CD14-positive monocyte (primary cell): ENCODE data around the gene WDR89. TPM values are rescaled to one million over a fixed set of nuclear protein-coding genes. Genes with fewer than 3 reads are reported as not detected.
"Not testable (repeated sequence)": the region's sequence is repeated elsewhere in the genome, so short reads cannot be mapped to it uniquely, and the experiment has no call there.

Experiments
- DNase-seq, 3 donors: peaks; one replicate each; pipeline ENCODE4 v3.0.0-alpha.2; 2011 to 2022
- H2AFZ ChIP-seq: 2 replicates; pipeline ENCODE4 v1.6.0; 2012; ENCODE audit warnings: mild to moderate bottlenecking, low read depth, low read length, inconsistent platforms; ENCODE audit not compliant: insufficient read depth, poor library complexity, severe bottlenecking
- H3K27ac ChIP-seq, 2 donors: 1 replicate in 1 of 2; 2 replicates in 1 of 2; pipeline ENCODE4 v1.5.1; 2012 to 2013; ENCODE audit warnings: low read length in 2 of 2, control low read depth in 1 of 2, inconsistent platforms in 1 of 2, low read depth in 1 of 2, mild to moderate bottlenecking in 1 of 2
- H3K27me3 ChIP-seq, 2 donors: one replicate each; pipeline versions ENCODE4 v1.6.0 to v1.6.1; 2011 to 2013; ENCODE audit warnings: low read length in 2 of 2; ENCODE audit not compliant: control insufficient read depth in 2 of 2, insufficient read depth in 2 of 2
- H3K36me3 ChIP-seq, 2 donors: replicated peaks in 1 of 2; 1 replicate in 1 of 2; 2 replicates in 1 of 2; pipeline versions ENCODE4 v1.5.1 to v1.6.1; 2012 to 2013; ENCODE audit warnings: low read length in 2 of 2, control low read depth in 1 of 2, inconsistent platforms in 1 of 2, mild to moderate bottlenecking in 1 of 2; ENCODE audit not compliant: insufficient read depth in 2 of 2, control insufficient read depth in 1 of 2
- H3K4me1 ChIP-seq, 2 donors: 1 replicate in 1 of 2; 2 replicates in 1 of 2; pipeline versions ENCODE4 v1.5.1 to v1.6.1; 2012 to 2013; ENCODE audit warnings: low read length in 2 of 2, control low read depth in 1 of 2, inconsistent platforms in 1 of 2, mild to moderate bottlenecking in 1 of 2, moderate library complexity in 1 of 2; ENCODE audit not compliant: insufficient read depth in 2 of 2, control insufficient read depth in 1 of 2
- H3K4me2 ChIP-seq: replicated peaks from 2 replicates; pipeline ENCODE3; 2012; ENCODE audit warnings: low read length, moderate library complexity, mild to moderate bottlenecking; ENCODE audit not compliant: poor library complexity, severe bottlenecking; ENCODE audit errors: extremely low read depth
- H3K4me3 ChIP-seq, 3 experiments: fragments of 200-600 bp in 1 of 3; sonication (generic) in 1 of 3; replicated peaks in 1 of 3; 1 replicate in 2 of 3; 2 replicates in 1 of 3; pipeline ENCODE4 v1.5.1; 2011 to 2013; ENCODE audit warnings: low read length in 3 of 3, mild to moderate bottlenecking in 3 of 3, control low read depth in 2 of 3, low read depth in 2 of 3, inconsistent platforms in 1 of 3, moderate library complexity in 1 of 3
- H3K79me2 ChIP-seq: 2 replicates; pipeline ENCODE4 v1.6.0; 2012; ENCODE audit warnings: mild to moderate bottlenecking, control low read depth, inconsistent platforms, low read length, moderate library complexity; ENCODE audit not compliant: insufficient read depth
- H3K9ac ChIP-seq: 2 replicates; pipeline ENCODE4 v1.6.0; 2017; ENCODE audit warnings: low read length, mild to moderate bottlenecking; ENCODE audit not compliant: insufficient read depth, poor library complexity, severe bottlenecking
- H3K9me3 ChIP-seq, 2 donors: replicated peaks in 1 of 2; 1 replicate in 1 of 2; 2 replicates in 1 of 2; pipeline versions ENCODE4 v1.5.1 to v1.6.1; 2012 to 2013; ENCODE audit warnings: low read length in 2 of 2, control low read depth in 1 of 2; ENCODE audit not compliant: control insufficient read depth in 1 of 2, insufficient read depth in 1 of 2
- H4K20me1 ChIP-seq: 2 replicates; pipeline ENCODE4 v1.6.0; 2012; ENCODE audit warnings: mild to moderate bottlenecking, low read length, control low read depth, moderate library complexity; ENCODE audit not compliant: insufficient read depth
- H3K27ac Mint-ChIP-seq, 7 donors: one replicate each; pipeline ENCODE4 v1.8.0; 2020; ENCODE audit warnings: mild to moderate bottlenecking in 7 of 7, mixed read lengths in 7 of 7, moderate library complexity in 6 of 7, inconsistent platforms in 2 of 7
- H3K27me3 Mint-ChIP-seq, 3 donors: one replicate each; pipeline ENCODE4 v1.8.0; 2021 to 2022; ENCODE audit warnings: low read depth in 3 of 3, mild to moderate bottlenecking in 3 of 3, mixed read lengths in 3 of 3, moderate library complexity in 3 of 3, inconsistent platforms in 1 of 3
- H3K36me3 Mint-ChIP-seq, 2 donors: one replicate each; pipeline ENCODE4 v1.8.0; 2020; ENCODE audit warnings: mixed read lengths in 2 of 2, inconsistent platforms in 1 of 2, mild to moderate bottlenecking in 1 of 2
- H3K4me1 Mint-ChIP-seq: one replicate; pipeline ENCODE4 v1.8.0; 2020; ENCODE audit warnings: mild to moderate bottlenecking, mixed read lengths
- H3K4me3 Mint-ChIP-seq, 2 donors: one replicate each; pipeline ENCODE4 v1.8.0; 2020; ENCODE audit warnings: mild to moderate bottlenecking in 2 of 2, mixed read lengths in 2 of 2, moderate library complexity in 1 of 2
- H3K9me3 Mint-ChIP-seq, 7 donors: one replicate each; pipeline ENCODE4 v1.8.0; 2020 to 2022; ENCODE audit warnings: mixed read lengths in 7 of 7, mild to moderate bottlenecking in 6 of 7, moderate library complexity in 6 of 7, inconsistent platforms in 2 of 7
- CTCF ChIP-seq: fragments of 200-600 bp; IDR thresholded peaks from one replicate; pipeline ENCODE4 v1.8.0; 2022; ENCODE audit warnings: antibody characterized with exemption, mild to moderate bottlenecking
- WGBS: methylation state at CpG from one replicate; pipeline ENCODE4 v1.1.5; 2013; ENCODE audit warnings: missing lambda C conversion rate; ENCODE audit not compliant: insufficient coverage; 5-methylcytosine and 5-hydroxymethylcytosine counted together
- intact Hi-C, 2 donors: fragments of 100-400 bp; cut with micrococcal nuclease; formaldehyde crosslinking; loops; one replicate each; pipeline versions ENCODE4 v1.15.0 to v1.15.1; 2023
- polyA plus RNA-seq, 3 donors: library from polyadenylated mRNA; depleted of rRNA in 1 of 3; unstranded in 2 of 3; stranded (reverse) in 1 of 3; fragments of 300-500 nt in 2 of 3; fragments of >200 nt in 1 of 3; fragmentation: Illumina TruSeq in 2 of 3; gene quantifications; 1 replicate in 2 of 3; 2 replicates in 1 of 3; pipeline ENCODE4 v1.2.3, GENCODE V29; 2012 to 2021

WDR89 gene
- polyA plus RNA-seq, 3 donors: 2.1 to 3.6 (median 2.2) TPM

GRCh38 chr14:63594455-63595372 lies 47.0 kb downstream of the WDR89 start:
- no peaks in the 10 kb centered on the region for H3K79me2 ChIP-seq
- H3K4me1 ChIP-seq: no peaks in the 10 kb centered on the region
- Mint-ChIP-seq H3K4me1 (no peaks in the 10 kb centered on the region), H3K9me3 (peaks cover 20 to 33% (median 27%) of the 10 kb centered on the region in 7 donors), H3K27ac (no peak overlapping the region), H3K36me3 (peaks cover 24 to 27% of the 10 kb centered on the region in 2 donors), H3K27me3 (peaks cover 0 to 5% (median 0%) of the 10 kb centered on the region in 3 donors), H3K4me3 (no peak overlapping the region)
- no peak for TF ChIP-seq CTCF
- H4K20me1 ChIP-seq: no peaks in the 10 kb centered on the region
- intact Hi-C loops: no loop called here
- H3K27ac ChIP-seq: no peak overlapping the region
- no peak for DNase-seq
- peaks cover 20 to 24% of the 10 kb centered on the region in 2 donors for H3K9me3 ChIP-seq
- peaks cover 9 to 31% of the 10 kb centered on the region in 2 donors for H3K36me3 ChIP-seq
- H3K4me3 ChIP-seq: no peak overlapping the region
- H3K27me3 ChIP-seq: no peaks in the 10 kb centered on the region
- WGBS: 98% methylated on average over 49 of the region's 53 CpGs
- no peak overlapping the region for H3K4me2 ChIP-seq
- no peak overlapping the region for H2AFZ ChIP-seq
- H3K9ac ChIP-seq: no peak overlapping the region

GRCh38 chr14:63583046-63583445 lies 58.6 kb downstream of the WDR89 start:
- H3K9me3 Mint-ChIP-seq, H3K27ac Mint-ChIP-seq, intact Hi-C loops, H3K4me1 Mint-ChIP-seq, H4K20me1 ChIP-seq, H3K27me3 ChIP-seq, H3K36me3 ChIP-seq, H3K27ac ChIP-seq, H3K36me3 Mint-ChIP-seq, H3K9ac ChIP-seq, H3K4me3 ChIP-seq, H2AFZ ChIP-seq, H3K4me3 Mint-ChIP-seq, H3K4me2 ChIP-seq, DNase-seq, H3K27me3 Mint-ChIP-seq, H3K9me3 ChIP-seq, H3K4me1 ChIP-seq, H3K79me2 ChIP-seq: not testable (repeated sequence)
- 90% methylated on average over 2 of the region's 8 CpGs for WGBS
